IPS-18a (cell line): Measurements from ENCODE around the gene GPR62.

ENCODE experiments used
- H3K27ac ChIP-seq: one replicate; pipeline ENCODE4 v1.5.1; 2013; ENCODE audit warnings: low read length
- H3K27me3 ChIP-seq: one replicate; pipeline ENCODE4 v1.6.1; 2013; ENCODE audit warnings: mild to moderate bottlenecking, low read length; ENCODE audit not compliant: control insufficient read depth, insufficient read depth
- H3K36me3 ChIP-seq: one replicate; pipeline ENCODE4 v1.6.1; 2013; ENCODE audit warnings: low read depth, low read length; ENCODE audit not compliant: control insufficient read depth
- H3K4me1 ChIP-seq: one replicate; pipeline ENCODE4 v1.6.1; 2013; ENCODE audit warnings: low read depth, low read length; ENCODE audit not compliant: control insufficient read depth
- H3K4me3 ChIP-seq: one replicate; pipeline ENCODE4 v1.5.1; 2013; ENCODE audit warnings: low read length
- H3K9ac ChIP-seq: one replicate; pipeline ENCODE4 v1.6.1; 2013; ENCODE audit warnings: mild to moderate bottlenecking, low read length, moderate library complexity
- H3K9me3 ChIP-seq: one replicate; pipeline ENCODE4 v1.6.1; 2013; ENCODE audit warnings: low read depth, low read length; ENCODE audit not compliant: control insufficient read depth

The GPR62 gene

DNA sequence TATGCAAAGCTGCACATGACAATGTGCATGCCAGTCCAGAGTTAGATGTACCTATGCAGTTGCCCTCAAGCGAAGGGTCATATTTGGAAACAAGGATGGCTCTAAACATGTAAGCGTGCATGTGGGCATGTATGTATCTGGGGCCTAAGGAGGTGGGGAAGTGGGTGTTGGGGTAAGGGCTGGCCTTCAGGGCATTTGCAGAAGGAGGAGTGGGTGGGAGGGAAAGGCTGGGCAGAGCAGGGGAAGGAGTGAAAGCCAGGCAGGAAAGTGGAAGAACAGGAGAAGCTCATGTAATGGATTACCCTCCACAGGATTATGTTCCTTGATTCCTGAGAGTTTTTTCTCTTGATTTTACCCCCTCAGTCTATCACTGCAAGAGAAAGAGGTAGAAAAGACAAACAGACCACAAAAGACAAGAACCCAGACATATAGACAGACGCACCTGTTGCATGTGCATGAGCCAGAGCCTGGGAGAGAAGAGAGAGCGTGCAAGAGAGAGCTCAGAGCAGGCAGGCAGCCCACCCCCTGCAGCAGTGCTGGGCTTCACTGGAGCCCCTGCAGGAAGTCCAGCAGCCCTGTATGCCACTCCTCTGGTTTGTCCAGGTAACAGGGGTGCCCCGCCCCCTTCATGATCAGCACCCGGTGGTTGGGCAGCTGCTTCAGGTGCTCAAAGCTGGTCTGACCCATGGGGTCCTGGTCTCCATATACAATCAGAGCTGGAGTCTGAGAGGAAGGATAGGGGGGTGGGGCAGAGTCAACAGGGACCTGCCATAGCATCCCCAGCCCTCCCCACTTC lies 13.9 kb downstream of the GPR62 start:
- peaks cover 36% of the 10 kb centered on the region for H3K4me1 ChIP-seq

DNA sequence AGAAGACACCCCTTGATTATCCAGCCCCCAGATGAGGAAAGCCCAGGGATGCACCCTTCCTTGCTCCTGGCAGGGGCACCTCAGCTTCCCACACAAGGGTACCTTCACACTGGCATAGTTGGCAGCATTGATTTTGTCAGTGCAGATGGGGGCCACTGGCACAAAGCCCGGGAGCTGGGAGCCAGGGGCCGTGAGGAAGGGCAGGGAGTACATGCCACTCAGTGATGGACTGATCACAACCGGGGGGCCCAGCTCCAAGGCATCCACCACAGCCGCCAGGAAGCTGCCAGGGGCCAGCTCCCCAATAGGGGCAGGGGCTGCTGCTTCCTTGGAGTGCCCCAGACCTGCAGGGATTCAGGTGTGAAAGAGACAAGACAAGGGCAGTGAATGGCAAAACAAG lies 14.7 kb downstream of the GPR62 start:
- Histone ChIP-seq H3K9me3 (no peaks in the 10 kb centered on the region), H3K4me1 (peaks cover 36% of the 10 kb centered on the region), H3K27ac (no peak overlapping the region), H3K9ac (no peak overlapping the region), H3K4me3 (no peak overlapping the region), H3K27me3 (peaks cover 28% of the 10 kb centered on the region), H3K36me3 (no peaks in the 10 kb centered on the region)

More for the DNA sequence above, 13.9 kb downstream of the GPR62 start:
- peak overlapping the region; percentile 83 for H3K4me3 ChIP-seq
- H3K9me3 ChIP-seq, result no peaks in the 10 kb centered on the region
- peak overlapping the region; percentile 95 for H3K9ac ChIP-seq
- H3K36me3 ChIP-seq, result no peaks in the 10 kb centered on the region
- H3K27me3 ChIP-seq, result peaks cover 21% of the 10 kb centered on the region
- H3K27ac ChIP-seq, result peak overlapping the region; percentile 58

DNA sequence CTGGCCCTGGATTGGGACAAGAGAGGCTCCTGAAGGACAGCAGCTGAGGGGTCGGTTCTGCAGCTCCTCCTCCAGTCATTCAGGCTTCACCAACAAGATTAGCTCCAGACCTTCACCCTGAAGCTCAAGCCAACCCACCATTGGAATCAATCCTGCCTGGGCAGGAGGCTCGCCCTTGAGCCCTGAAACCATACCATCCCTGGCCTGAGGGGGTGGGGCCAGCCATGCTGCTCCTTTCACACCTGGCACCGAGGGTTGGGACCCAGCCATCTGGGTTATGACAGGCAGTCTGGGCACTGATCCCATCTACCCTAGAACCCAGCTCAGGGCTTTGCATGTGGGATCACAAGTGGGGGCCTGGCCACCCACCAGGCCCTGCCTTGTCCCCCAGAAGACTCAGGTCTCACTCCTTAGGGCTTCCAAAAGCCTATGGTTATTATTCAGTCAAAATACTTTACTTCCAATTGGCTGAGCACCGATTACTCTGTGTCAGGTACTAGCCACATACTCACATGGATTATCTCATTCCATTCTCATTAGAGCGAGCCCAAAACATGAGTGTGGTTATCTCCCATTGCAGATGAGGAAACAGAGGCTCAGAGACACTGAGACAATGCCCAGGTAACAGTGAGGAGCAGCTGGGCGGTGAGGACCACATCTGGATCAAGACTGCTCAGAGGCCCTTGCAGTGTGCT lies 15.6 kb downstream of the GPR62 start:
- Histone ChIP-seq H3K4me1 (peaks cover 35% of the 10 kb centered on the region), H3K9ac (no peak overlapping the region), H3K9me3 (no peaks in the 10 kb centered on the region), H3K27me3 (peaks cover 29% of the 10 kb centered on the region), H3K27ac (no peak overlapping the region), H3K4me3 (no peak overlapping the region), H3K36me3 (no peaks in the 10 kb centered on the region)

DNA sequence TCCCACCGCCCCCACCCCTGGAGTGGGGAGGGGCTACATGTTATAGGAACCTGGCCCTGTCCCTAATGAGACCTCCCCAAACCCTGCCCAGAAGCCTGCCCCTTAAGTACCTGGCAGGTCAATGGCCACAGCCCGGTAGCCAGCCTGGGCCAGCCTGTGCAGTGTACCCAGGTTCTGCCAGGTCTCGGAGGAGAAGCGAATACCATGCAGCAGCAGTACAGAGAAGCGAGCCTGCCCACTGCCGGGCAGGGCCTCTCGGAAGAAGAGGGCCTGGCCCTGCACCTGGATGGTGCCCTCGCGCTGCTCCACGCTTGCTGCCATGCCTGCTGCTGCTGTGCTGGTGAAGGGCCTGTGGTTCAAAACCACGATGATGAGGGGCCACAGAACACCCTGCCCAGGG lies 16.2 kb downstream of the GPR62 start:
- H3K36me3 ChIP-seq, result no peaks in the 10 kb centered on the region
- no peak overlapping the region for H3K27ac ChIP-seq
- no peak overlapping the region for H3K9ac ChIP-seq
- H3K9me3 ChIP-seq, result no peaks in the 10 kb centered on the region
- H3K4me3 ChIP-seq, result no peak overlapping the region
- peaks cover 29% of the 10 kb centered on the region for H3K4me1 ChIP-seq
- H3K27me3 ChIP-seq, result peaks cover 29% of the 10 kb centered on the region

DNA sequence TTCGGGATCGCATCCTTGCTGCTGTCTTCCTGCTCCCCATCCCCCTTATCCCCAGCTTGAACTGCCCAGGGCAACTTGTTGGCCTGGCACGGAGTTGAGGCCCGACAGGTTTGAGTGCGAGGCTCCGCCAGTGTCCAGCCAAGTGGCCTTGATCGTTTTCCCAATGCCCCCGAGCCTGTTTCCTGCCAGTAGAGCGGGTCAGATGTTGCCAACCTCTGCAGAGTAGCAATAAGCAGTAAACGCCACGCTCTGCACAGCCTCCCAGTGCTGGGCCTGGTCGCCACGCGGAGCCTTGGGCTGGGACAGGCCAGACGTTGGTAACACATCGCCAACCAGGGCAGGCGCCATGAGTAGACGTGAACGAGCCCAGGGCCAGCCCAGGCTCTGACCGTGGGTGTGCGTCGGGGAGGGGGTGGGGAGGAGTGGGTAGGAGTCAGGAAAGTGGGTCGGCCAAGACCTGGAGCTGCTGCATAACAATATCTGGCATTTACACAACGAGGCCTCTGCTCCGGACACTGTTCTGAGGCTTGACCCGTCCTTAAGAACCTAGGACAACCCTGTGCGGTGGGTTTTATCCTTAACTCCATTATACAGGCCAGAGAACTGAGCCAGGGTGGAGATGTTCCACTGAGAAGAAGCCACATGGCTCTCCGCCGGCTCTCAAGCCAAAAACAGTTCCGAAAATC lies 19.2 kb downstream of the GPR62 start:
- no peak overlapping the region for H3K27ac ChIP-seq

DNA sequence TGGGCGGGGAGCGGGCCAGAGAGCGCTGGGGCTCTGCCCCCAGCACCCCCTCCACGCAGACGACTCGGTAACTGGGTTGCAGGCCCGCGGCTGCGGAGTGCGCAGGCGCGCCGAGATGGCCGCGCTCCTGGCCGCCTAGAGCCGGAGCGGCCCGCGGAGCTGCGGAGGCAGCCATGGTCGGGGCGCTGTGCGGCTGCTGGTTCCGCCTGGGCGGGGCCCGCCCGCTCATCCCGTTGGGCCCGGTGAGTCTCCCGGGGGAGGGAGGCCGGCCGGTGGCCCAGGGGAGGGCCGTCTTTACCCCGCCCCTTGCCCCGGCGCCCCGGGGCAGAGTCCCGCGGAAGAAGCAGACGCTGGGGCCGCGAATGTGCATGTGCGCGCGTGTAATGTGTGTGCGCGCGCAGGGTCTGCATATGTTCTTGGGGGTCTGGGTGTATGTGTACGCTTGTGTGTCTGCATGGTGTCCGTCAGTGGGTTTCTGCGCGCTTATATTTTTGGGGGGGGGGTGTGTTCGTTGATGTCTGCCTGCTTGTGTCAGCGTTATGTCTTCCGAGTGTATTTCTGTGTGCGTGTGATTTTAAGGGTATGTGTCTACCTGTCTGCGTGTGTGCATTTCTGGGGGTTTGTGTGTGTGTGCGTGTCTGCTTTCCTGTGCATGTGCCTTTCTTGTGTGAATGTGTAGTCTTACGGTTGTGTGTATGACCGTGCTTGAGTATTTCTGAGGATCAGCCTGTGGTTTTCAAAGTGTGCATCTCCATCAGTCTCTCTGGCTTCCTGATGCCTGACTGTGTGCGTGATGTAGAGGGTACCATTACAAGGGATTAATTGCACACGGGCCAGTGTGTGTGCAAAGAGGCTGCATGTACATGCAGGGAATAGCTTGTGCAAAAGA lies 20.0 kb downstream of the GPR62 start, which contains the start of gene ABHD14A:
TSS of gene ABHD14A (plus strand) at position 102 of the 889 bp plus-strand sequence. CDS start at position 174, 72 bp downstream.
- Histone ChIP-seq H3K4me1 (peaks cover 13% of the 10 kb centered on the region), H3K27me3 (peaks cover 40% of the 10 kb centered on the region), H3K4me3 (peak within 1 kb of the TSS; percentile 67), H3K9me3 (no peaks in the 10 kb centered on the region), H3K36me3 (no peaks in the 10 kb centered on the region), H3K27ac (no peak within 1 kb of the TSS), H3K9ac (peak within 1 kb of the TSS; percentile 6)

More for the DNA sequence above, 19.2 kb downstream of the GPR62 start:
- H3K9me3 ChIP-seq, result no peaks in the 10 kb centered on the region
- H3K4me1 ChIP-seq, result peaks cover 17% of the 10 kb centered on the region
- H3K27me3 ChIP-seq, result peaks cover 40% of the 10 kb centered on the region
- no peaks in the 10 kb centered on the region for H3K36me3 ChIP-seq
- peak overlapping the region; percentile 52 for H3K4me3 ChIP-seq
- peak overlapping the region; percentile 6 for H3K9ac ChIP-seq

DNA sequence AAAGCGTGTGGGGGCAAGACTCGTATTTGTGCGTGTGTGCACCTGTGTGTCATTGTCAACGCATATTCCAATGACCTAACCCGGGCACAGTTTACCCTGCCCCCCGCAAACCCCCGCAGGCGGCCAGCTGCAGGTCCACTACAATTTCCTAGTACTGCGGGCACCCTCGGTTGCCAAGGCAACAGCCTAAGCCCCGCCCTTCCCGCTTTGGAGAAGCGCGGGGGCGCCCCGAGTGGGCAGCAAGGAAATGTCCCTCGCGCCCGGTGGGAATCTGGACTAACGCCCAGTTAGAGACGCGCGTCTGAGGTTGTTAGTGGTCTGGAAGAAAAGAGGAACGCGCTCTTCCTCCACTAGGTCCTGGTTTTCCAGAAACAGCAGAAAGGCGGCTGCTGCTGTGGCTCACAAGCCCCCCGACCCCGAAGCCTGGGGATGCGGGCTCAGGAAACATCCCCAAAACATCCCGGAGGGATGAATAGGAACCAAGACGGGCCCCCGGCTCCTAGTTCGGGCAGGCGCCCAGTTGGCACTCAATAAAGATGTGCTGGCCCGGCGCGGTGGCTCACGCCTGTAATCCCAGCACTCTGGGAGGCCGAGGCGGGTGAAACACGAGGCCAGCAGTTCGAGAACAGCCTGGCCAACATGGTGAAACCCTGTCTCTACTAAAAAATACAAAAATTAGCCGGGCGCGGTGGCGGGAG lies 20.8 kb downstream of the GPR62 start:
- Histone ChIP-seq H3K9ac (no peak overlapping the region), H3K27ac (no peak overlapping the region), H3K36me3 (no peaks in the 10 kb centered on the region), H3K4me1 (peaks cover 13% of the 10 kb centered on the region), H3K9me3 (no peaks in the 10 kb centered on the region), H3K27me3 (peaks cover 40% of the 10 kb centered on the region), H3K4me3 (peak overlapping the region; percentile 52)

DNA sequence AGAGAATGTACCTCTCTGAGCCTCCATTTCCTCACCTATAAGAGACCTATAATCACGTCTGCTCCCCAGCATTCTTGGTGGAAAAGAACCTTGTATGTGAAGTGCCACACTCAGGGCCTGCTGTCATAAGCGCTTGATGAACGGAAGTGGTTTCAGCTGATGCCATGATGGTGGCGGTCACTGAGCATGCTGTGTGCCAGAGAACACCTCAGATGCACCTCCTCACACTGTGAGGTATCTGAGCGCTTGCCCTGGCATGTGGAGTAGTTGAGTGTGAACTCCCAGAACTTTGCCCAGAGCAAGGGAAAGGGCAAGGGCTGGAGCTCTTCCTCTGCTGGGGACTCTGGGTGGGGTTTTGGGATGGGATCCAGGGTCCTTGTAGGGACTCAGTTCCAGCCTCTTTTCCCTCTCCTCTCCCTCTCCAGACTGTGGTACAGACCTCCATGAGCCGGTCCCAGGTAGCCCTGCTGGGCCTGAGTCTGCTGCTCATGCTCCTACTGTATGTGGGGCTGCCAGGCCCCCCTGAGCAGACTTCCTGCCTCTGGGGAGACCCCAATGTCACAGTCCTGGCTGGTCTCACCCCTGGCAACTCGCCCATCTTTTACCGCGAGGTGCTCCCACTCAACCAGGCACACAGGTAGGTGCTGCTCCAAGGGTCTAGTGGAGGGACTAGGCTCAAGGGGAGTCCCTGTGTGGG lies 22.4 kb downstream of the GPR62 start:
- H3K27ac ChIP-seq, result no peak overlapping the region

DNA sequence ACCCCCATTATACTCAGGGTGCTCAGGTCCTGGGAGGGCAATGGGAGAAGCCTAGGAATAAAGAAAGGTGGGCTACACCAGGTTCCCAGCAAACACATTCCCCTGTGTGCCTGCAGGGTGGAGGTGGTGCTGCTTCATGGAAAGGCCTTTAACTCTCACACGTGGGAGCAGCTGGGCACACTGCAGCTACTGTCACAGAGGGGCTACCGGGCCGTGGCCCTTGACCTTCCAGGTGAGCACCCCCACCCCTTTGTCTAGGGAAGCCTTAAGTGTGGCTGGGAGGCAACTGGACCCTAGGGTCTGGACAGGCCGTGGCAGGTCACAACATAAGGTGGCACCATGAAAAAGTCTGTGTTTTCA lies 22.9 kb downstream of the GPR62 start:
- Histone ChIP-seq H3K27me3 (peaks cover 40% of the 10 kb centered on the region), H3K9me3 (no peaks in the 10 kb centered on the region), H3K4me1 (peaks cover 20% of the 10 kb centered on the region), H3K36me3 (no peaks in the 10 kb centered on the region), H3K9ac (no peak overlapping the region), H3K4me3 (no peak overlapping the region), H3K27ac (no peak overlapping the region)

More for the DNA sequence above, 22.4 kb downstream of the GPR62 start:
- no peaks in the 10 kb centered on the region for H3K9me3 ChIP-seq
- no peaks in the 10 kb centered on the region for H3K36me3 ChIP-seq
- H3K4me1 ChIP-seq, result peaks cover 19% of the 10 kb centered on the region
- H3K9ac ChIP-seq, result no peak overlapping the region
- no peak overlapping the region for H3K4me3 ChIP-seq
- H3K27me3 ChIP-seq, result peaks cover 40% of the 10 kb centered on the region

DNA sequence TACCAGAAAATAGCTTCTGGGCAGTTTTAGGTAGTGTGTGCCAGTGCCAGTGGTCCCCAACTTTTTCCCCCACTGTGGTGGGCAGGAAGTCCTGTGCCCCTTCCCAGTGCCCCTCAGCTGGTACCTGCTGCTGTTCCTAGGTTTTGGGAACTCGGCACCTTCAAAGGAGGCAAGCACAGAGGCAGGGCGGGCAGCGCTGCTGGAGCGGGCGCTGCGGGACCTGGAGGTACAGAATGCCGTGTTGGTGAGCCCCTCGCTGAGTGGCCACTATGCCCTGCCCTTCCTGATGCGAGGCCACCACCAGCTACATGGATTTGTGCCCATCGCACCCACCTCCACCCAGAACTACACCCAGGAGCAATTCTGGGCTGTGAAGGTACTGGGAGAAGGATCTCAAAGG lies 25.1 kb downstream of the GPR62 start:
- H3K4me3 ChIP-seq, result no peak overlapping the region
- H3K9ac ChIP-seq, result no peak overlapping the region
- H3K9me3 ChIP-seq, result no peaks in the 10 kb centered on the region
- H3K27me3 ChIP-seq, result peaks cover 27% of the 10 kb centered on the region
- H3K4me1 ChIP-seq, result peaks cover 21% of the 10 kb centered on the region
- H3K36me3 ChIP-seq, result no peaks in the 10 kb centered on the region
- no peak overlapping the region for H3K27ac ChIP-seq
